Fibroblast of skin of abdomen (primary cell): ENCODE data around the gene SNRNP25. TPM values are rescaled to one million over a fixed set of nuclear protein-coding genes. Genes with fewer than 3 reads are reported as not detected.
A peak's percentile ranks its signal among the peaks of the same experiment; 100 is the strongest.
"Not testable (repeated sequence)": the region's sequence is repeated elsewhere in the genome, so short reads cannot be mapped to it uniquely, and the experiment has no call there.

Experiments
- DNase-seq: peaks from one replicate; pipeline ENCODE4 v3.0.0-alpha.2; 2013
- polyA plus RNA-seq, 2 experiments: library from polyadenylated mRNA; unstranded; fragments of 120-200 nt; gene quantifications; one replicate each; pipeline ENCODE4 v1.2.1, GENCODE V29; 2013; ENCODE audit not compliant: insufficient read length in 2 of 2

Gene SNRNP25
- polyA plus RNA-seq (2013, experiment 1 of 2; ENCODE audit: insufficient read length) = 33.9 TPM
- polyA plus RNA-seq (2013, experiment 2 of 2; ENCODE audit: insufficient read length) = 39.3 TPM

DNA sequence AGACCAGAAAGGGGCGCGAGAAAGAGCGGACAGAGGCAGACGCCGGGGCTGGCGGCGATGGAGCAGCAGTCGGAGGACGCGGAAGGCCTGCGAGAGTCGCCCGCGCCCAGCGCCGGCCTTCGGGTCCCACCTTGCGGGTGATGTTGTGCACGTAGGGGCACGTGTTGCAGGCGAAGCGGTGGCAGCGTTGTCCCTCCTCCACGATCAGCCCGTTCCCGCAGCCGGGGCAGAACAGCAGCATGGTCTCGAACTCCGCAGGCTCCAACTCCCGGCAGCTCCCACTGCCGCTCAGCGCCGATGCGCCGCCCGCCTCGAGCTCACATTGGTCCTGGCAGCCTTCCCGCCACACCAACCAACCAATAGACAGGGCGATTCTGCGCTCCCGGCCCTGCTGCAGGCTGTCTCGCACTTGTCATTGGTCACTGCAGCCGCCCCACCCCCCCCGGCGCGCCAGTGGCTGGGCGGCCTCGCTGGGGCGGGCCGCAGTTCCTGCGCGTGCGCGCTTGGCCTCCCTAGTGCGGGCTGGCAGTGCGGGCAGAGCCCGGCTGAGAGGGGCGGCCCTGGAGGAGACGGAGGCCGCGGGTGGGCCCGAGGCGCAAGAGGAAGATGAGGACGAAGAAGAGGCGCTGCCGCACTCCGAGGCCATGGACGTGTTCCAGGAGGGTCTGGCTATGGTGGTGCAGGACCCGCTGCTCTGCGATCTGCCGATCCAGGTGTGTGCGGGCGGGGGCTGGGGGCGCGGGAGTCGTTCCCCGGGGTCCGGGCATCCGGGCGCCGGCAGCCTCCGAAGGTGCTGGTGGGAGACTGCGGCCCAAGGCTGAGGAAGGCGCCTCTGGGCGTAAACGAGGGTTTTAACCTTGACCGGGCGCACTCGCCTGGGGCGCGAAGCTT is at the start of gene SNRNP25, which contains the start of gene POLR3K:
SNRNP25 (plus strand) TSS at position 483 of the 891 bp plus-strand sequence; CDS start at position 672, 189 bp downstream.
POLR3K (minus strand) TSS at position 263 of the 891 bp plus-strand sequence; CDS start at position 241, 22 bp downstream.
- peak; percentile 99 for DNase-seq

DNA sequence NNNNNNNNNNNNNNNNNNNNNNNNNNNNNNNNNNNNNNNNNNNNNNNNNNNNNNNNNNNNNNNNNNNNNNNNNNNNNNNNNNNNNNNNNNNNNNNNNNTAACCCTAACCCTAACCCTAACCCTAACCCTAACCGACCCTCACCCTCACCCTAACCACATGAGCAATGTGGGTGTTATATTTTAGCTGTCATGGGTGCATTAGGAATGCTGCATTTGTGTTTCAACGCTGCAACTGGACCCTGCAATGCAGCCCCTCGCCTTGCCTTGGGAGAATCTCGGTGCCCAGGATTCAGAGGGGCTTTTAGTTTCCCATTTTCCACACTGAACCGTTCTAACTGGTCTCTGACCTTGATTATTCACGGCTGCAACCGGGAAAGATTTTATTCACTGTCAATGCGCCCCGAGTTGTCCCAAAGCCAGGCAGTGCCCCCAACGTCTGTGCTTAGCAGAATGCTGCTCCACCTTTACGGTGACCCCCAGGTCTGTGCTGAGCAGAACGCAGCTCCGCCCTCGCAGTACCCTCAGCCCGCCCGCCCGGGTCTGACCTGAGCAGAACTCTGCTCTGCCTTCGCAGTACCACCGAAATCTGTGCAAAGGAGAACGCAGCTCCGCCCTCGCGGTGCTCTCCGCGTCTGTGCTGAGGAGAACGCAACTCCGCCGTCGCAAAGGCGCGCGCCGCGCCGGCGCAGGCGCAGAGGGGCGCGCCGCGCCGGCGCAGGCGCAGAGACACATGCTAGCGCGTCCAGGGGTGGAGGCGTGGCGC is 43.5 kb upstream of the SNRNP25 start:
- DNase-seq = no peak

DNA sequence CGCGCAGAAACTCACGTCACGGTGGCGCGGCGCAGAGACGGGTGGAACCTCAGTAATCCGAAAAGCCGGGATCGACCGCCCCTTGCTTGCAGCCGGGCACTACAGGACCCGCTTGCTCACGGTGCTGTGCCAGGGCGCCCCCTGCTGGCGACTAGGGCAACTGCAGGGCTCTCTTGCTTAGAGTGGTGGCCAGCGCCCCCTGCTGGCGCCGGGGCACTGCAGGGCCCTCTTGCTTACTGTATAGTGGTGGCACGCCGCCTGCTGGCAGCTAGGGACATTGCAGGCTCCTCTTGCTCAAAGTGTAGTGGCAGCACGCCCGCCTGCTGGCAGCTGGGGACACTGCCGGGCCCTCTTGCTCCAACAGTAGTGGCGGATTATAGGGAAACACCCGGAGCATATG is 42.9 kb upstream of the SNRNP25 start:
- DNase-seq = not testable (repeated sequence)

DNA sequence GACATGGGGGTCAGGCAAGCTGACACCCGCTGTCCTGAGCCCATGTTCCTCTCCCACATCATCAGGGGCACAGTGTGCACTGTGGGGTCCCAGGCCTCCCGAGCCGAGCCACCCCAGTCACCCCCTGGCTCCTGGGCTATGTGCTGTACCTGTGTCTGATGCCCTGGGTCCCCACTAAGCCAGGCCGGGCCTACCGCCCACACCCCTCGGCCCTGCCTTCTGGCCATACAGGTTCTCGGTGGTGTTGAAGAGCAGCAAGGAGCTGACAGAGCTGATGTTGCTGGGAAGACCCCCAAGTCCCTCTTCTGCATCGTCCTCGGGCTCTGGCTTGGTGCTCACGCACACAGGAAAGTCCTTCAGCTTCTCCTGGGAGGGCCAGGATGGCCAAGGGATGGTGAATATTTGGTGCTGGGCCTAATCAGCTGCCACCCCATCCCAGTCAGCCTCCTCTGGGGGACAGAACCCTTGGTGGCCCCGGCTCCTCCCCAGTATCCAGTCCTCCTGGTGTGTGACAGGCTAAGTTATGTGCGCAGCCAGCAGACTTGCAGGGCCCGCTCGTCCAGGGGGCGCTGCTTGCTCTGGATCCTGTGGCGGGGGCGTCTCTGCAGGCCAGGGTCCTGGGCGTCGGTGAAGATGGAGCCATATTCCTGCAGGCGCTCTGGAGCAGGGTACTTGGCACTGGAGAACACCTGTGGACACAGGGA is 36.4 kb upstream of the SNRNP25 start:
- not testable (repeated sequence) for DNase-seq

DNA sequence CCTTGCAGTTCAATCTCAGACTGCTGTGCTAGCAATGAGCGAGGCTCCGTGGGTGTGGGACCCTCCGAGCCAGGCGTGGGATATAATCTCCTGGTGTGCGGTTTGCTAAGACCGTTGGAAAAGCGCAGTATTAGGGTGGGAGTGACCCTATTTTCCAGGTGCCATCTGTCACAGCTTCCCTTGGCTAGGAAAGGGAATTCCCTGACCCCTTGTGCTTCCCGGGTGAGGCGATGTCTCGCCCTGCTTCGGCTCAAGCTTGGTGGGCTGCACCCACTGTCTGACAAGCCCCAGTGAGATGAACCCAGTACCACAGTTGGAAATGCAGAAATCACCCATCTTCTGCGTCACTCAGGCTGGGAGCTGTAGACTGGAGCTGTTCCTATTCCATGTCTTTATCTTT is 32.7 kb upstream of the SNRNP25 start:
- DNase-seq = not testable (repeated sequence)

DNA sequence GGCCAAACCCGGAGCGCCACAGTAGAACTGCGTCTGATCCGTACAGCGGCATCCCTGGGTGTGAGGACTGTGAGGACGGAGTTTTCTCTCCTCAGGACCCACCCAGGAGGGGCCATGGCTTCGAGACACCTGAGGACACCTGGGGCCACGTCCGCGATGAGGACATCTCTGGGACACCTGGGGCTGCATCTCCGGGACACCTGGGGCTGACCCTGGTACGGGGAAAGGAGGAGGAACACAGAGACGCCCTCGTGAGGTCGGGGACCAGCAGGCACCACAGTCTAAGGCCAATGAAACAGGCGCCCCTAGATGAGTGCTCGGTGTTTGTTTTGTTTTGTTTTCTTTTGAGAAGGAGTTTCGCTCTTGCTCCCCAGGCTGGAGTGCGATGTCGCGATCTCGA is 29.5 kb upstream of the SNRNP25 start:
- not testable (repeated sequence) for DNase-seq

DNA sequence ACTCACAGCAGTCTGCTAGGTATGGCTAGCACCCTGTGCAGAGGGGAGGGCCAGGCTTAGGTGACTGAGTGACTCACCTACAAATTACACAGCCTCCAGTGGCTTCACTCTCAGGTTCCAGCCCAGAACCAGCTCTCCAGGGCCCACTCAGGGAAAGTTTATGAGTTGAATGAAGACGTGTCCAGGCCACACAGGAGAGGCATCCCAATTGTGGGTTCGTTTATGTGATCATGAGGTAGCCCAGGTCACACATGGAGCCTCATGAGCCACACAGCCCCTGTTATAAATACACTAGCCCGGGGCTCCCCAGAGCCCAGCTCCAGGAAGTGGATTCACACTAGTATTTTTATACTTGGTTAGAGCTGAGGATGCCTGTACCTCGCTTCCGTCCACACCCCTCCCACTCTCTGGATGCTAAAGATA is 27.7 kb upstream of the SNRNP25 start:
- not testable (repeated sequence) for DNase-seq

DNA sequence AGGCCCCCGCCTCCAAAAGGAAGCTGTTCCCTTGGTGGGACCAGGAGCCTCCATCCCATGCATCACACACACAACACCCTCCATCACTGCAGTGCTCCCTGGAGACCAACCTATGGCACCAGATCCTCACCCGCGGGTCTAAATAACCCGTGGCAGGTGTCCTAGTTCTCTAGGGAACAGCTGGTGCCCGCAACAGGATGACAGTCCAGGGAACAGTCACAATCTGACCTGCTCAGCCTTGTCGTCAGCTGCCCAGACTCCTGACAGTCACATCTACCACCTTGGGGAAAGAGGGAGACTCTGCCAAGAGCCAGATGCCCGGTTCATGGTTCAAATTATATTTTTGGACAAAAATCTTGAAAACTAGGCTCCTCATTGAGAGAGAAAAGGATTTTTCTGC is 23.0 kb upstream of the SNRNP25 start:
- not testable (repeated sequence) for DNase-seq

DNA sequence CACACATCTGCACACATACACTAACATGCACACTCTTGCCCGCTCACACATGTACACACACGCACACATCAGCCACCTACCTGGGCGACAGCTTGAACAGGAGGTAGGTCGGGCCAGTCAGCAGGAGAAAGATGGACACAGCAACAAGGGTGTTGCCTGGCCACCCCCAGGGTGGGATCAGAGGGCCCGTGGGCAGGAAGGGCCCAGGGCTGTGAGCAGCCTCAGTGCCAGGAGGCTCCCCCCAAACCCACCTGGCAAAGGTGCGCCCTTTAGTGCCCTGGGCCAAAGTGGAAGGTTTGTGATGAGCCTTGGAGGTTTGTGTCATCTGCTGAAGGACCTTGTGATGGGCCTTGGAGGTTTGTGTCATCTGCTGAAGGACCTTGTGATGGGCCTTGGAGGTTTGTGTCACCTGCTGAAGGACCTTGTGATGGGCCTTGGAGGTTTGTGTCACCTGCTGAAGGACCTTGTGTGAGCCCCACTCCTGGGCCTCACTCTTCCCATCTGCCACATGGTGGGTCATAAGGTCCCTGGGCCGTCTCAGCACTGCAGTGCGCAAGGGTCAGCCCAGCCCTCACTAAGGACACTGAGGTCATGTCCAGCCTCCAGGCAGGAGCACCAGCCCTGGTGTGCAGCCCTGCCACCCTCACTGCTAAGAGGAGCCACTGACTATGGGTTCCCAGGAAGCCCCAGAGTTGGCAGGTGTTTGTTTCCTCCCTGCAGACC is 20.3 kb upstream of the SNRNP25 start:
- DNase-seq = not testable (repeated sequence)

DNA sequence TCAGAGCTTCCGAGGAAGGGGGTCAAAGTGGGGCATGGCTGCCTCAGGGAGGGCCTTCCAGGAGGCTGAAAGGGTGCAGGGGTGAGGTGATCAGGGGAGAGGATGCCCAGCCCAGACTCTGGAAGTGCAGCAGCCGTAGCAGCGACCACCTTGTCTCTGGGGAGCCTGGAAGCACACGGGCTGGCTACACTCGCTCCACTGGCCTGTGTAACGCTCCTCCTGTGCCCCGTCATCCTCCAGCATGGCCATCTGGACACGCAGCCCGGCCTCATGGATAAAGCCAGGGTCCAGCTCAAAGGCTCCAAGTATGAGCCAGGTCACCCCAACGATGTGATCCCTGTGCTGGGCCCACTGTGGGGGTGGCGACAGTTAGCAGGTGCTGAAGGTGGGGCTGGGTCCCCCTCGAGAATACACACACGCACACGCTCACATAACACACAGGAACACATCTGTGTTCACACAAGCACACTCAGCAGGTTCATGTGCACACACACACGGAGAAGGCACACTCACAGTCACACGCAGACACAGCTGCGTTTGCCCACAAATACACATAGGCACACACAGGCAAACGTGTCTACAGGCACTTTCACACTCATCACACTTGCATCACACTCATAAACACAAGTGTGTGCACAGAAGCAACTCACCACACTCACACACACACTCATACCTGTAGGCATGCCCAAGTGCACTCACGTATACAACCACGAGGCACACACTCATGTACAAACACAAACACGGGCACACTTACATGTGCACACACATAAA is 19.6 kb upstream of the SNRNP25 start:
- DNase-seq = no peak

DNA sequence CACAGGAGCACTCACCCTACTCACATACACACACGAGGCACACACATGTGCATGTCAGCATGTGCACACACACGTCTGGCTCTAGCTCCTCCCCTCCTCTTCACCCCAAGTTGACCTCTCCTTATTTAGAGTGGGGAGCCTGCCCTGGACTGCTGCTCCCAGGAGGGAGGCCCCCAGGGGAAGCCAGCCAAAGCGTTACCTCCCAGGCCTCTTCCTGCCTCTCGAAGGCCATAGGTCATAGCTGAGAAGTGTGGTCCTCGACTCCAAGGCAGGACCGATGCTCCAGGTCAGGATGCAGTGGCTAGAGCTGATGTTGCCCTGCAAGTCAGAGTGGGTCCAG is 19.0 kb upstream of the SNRNP25 start:
- DNase-seq = no peak

DNA sequence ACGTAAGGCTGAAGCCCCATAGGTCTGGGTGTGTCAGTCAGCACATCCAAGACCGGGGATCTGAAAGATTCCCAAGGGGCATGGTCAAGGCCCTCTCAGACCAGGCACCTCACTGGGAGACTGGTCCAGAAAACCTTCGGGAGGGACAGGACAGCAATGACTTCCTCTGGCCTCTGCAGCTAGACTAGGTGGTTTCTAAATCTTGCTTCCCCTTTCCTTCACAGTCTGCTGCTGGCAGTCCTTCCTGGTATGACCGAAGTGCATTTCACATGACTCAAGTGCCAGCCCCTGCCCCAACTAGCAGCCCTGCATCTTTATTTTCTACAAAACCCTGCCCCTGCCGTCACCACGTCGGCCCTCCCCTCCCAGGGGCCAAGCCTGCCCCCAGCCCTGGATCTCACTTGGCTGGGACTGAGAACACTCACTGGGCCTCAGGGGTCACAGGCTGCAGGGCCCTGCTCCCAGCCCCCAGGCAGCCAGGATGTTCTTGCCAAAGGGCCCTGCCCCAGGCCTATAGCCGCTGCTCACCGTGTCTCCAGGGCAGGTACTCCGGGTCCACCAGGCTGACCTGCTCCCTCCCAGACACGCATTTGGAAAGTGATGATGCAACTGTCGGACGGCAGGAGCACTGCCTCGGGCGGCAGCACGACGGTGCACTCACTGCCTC is 18.5 kb upstream of the SNRNP25 start:
- DNase-seq = no peak

DNA sequence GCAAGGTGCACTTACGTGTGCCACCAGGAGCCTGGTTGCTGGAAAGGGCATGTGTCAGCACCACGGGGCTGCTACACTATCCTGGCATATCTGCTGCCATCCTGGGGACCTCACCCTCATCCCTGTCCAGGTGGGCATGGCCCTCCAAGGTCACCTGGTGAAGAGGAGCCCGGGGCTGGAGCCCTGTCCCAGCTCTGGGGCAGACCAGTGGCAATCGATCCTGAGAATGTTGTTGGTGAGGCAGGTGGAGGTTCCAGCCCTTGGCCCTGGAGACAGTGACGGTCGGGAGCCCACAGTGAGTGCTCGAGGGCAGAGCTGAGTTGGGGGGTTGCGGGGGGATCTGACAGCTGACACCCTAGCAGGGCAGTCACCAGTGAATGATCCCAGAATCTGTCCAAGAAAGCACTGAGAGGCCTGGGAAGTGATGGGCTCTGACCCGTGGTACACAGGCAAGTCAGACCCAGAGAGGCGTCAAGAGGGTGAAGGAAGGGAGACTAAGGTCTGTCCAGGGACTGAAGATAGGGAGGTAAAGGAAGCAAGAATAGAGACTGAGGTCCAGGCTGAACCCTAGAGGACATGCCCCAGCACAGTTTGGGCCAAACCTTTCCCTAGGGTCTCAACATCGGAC is 17.8 kb upstream of the SNRNP25 start:
- DNase-seq = no peak

DNA sequence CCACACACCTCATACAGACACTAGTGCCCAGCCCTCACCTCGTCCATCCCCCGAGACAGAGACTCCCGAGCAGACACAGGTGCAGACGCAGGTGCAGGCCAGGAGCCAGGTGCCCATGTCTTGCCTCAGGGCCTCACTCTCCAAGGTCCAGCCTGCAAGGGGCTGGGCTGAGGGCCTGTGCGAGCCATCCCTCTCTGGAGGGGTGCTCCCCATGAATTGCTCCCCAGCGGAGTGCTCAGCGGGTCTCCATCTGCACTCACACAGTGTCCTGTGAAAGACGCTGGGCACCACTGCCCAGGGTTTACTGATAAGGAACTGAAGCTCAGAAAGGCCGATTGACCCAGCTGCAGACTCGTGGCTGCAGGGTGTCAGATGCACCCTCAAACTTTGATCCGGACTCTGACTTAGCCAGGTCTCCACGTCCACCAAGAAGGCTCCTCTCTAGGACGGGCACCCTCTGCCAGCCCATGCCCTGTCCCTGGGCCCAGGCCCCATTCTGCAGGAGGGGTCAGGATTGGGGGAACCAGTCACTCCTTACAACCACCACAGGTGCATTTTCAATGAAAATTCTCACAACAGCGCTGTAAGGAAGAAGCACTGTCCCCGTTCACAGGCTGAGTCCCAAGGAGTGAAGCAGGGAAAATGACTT is 17.2 kb upstream of the SNRNP25 start:
- no peak for DNase-seq

DNA sequence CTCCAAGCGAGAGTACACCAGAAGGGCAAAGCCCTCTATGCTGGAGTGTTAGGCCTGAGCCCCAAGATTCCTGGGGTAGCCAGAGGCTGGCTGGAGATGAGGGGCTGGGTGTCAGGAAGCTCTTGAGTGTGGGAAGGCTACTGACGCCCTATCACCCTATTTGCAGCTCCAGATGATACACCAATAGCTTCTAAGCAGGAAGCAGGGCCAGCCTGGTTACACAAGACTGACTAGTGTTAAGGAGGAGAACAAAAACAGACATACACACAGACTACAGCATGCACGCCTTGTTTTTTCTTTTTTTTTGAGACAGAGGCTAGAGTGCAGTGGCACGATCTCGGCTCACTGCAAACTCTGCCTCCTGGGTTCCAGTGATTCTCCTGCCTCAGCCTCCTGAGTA is 16.1 kb upstream of the SNRNP25 start:
- no peak for DNase-seq

DNA sequence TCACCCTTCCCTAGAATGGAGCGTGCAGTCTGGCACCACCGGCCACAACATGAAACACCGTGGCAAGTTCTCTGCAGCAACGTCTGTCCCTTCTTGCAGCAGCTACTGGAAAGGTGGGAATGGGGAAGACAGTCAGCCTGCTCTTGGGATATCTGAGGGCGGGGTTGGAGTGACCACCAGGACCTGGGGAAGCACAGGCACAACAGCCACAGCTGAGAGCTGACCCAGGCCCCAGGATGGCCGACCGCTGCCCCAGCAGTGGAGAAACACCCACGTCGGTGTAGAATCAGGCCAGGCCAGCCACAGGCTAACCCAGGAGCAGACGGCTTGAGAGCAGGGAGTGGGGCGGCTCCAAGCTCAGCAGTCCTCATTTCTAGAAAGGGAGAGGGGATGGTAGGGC is 15.4 kb upstream of the SNRNP25 start:
- DNase-seq = not testable (repeated sequence)

DNA sequence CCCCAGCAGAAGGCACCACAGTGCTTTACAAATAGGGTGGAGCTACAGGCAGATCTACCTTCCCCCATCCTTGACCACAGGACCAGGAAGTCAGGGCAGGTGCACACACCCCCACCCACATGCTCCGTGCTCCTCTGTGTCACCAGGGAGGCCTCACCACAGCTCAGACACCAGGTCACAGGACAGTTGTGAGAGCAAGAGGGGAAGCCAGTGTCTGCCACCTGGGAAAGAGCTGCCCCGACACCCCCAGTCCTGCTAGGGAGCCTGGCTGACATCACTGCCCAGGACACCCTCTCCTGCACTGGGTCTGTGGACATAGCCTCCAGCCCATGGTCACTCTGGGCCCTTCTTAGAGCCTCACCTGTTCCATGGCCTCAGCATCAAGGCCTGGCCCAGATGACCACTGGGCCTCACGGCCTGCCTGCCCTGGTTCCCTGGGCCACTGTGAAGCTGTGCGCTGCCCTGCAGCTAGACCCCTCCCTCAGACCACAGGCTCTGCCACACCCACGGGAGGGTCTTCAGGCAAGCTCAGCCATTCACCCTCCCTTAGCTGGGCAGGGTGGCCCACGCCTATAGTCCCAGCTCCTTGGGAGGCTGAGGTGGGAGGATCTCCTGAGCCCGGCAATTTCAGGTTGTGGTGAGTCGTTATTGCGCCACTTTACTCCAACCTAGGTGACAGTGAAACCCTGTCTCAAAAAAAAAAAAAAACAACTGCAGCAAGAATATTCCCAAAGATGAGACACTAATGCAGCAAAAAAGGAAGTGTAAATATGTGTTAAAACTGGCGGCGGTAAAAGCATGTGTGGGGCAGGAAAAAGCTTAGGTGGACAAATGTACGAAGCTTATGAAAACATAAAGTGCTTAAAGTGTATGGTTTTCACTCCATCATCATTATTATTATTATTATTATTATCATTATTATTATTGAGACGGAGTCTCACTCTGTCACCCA is 14.4 kb upstream of the SNRNP25 start:
- no peak for DNase-seq

DNA sequence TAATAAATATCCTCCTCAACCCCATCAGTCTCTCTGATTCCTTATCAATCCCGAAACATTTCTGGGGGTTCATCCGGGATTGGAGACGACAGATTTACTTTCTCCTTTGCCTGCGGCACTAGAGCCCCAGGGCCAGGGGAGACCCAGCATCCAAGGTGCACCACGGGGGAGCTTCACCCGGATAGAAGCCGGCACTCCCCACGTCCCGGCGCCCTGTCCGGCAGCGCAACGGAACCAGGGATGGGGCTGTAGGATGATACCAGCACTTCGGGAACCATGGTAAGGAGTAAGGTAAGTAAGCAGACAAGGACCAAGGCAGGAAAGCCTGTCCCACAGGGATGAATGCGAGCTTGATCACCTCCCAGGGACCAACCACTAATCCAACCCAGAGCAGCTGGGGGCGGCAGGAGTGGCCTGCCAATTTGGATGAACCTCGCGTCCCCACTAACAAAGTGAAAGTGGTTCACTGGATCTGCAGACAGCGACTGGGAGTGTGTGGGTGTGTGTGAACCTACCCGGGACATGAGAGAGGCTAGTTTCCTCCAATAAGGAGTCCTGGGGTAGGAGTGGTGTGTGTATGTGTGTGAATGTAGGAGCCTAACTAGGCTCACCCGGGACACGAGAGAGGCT is 12.1 kb upstream of the SNRNP25 start:
- no peak for DNase-seq
